22Rv1 (cell line): ENCODE measurements around the gene ANK3.

Experiments used
- CTCF ChIP-seq: fragments of 450-650 bp; IDR thresholded peaks from 2 replicates; pipeline ENCODE4 v1.5.1; 2017; ENCODE audit warnings: mild to moderate bottlenecking
- ZFX ChIP-seq: fragments of 450-650 bp; IDR thresholded peaks from 2 replicates; pipeline ENCODE4 v1.6.1; 2017; ENCODE audit warnings: antibody characterized with exemption, borderline replicate concordance

- TF ChIP-seq CTCF (no peak), ZFX (no peak)
Observed at GRCh38 chr10:60260321-60260720, 129.4 kb downstream of the ANK3 start.
